Tibial nerve (tissue), 4 donors: Measurements from ENCODE around the gene CTDSP2. TPM values are rescaled to one million over a fixed set of nuclear protein-coding genes. Genes with fewer than 3 reads are reported as not detected.
A peak's percentile ranks its signal among the peaks of the same experiment; 100 is the strongest.

Source experiments
- DNase-seq, 2 donors: peaks; one replicate each; pipeline ENCODE4 v3.0.0-alpha.2; 2019; ENCODE audit warnings: low spot score in 2 of 2
- H3K27ac ChIP-seq, 4 donors: fragments of 200-600 bp; sonication (generic) in 3 of 4; one replicate each; pipeline ENCODE4 v1.5.1; 2017 to 2019; ENCODE audit warnings: mild to moderate bottlenecking in 1 of 4
- H3K27me3 ChIP-seq, 2 donors: fragments of 200-600 bp; sonication (generic) in 1 of 2; one replicate each; pipeline versions ENCODE4 v1.5.1 to v1.6.0; 2017 to 2019
- H3K36me3 ChIP-seq, 3 donors: fragments of 200-600 bp; sonication (generic); one replicate each; pipeline ENCODE4 v1.5.1; 2018 to 2019
- H3K4me1 ChIP-seq, 4 donors: fragments of 200-600 bp; sonication (generic) in 3 of 4; one replicate each; pipeline ENCODE4 v1.5.1; 2017 to 2019
- H3K4me3 ChIP-seq, 4 donors: fragments of 200-600 bp; sonication (generic) in 3 of 4; one replicate each; pipeline ENCODE4 v1.5.1; 2017 to 2019; ENCODE audit warnings: mild to moderate bottlenecking in 1 of 4, moderate library complexity in 1 of 4
- H3K9me3 ChIP-seq, 4 donors: fragments of 200-600 bp; sonication (generic) in 3 of 4; one replicate each; pipeline ENCODE4 v1.5.1; 2017 to 2019
- EP300 ChIP-seq, 2 donors: sonication (generic); formaldehyde crosslinking; IDR thresholded peaks; one replicate each; pipeline ENCODE4 v1.6.1; 2017; ENCODE audit warnings: antibody characterized with exemption in 2 of 2, mild to moderate bottlenecking in 1 of 2
- POLR2A ChIP-seq, 2 donors: fragments of 450-650 bp; IDR thresholded peaks; one replicate each; pipeline ENCODE4 v1.6.1; 2017; ENCODE audit warnings: antibody characterized with exemption in 2 of 2, mild to moderate bottlenecking in 2 of 2, moderate library complexity in 2 of 2
- WGBS, 2 donors: methylation state at CpG; one replicate each; pipeline ENCODE4 v1.1.5; 2018; 5-methylcytosine and 5-hydroxymethylcytosine counted together
- total RNA-seq, 4 donors: library from RNA; depleted of rRNA; stranded (reverse); fragments of >200 nt; gene quantifications; one replicate each; pipeline ENCODE4 v1.1.0, GENCODE V29; 2016
- TF ChIP-seq, protein P1 (sequence below), 5 experiments: fragments of 200-600 bp in 3 of 5; fragments of 450-650 bp in 2 of 5; sonication (generic) in 3 of 5; IDR thresholded peaks; one replicate each; pipeline ENCODE4 v1.5.1; 2016 to 2019; ENCODE audit warnings: antibody characterized with exemption in 5 of 5, mild to moderate bottlenecking in 3 of 5, moderate library complexity in 2 of 5

CTDSP2 gene
- total RNA-seq, 4 donors from 2014 or later: 117 to 141 (median 123) TPM

- Histone ChIP-seq H3K4me1 (peaks cover 0 to 26% (median 6%) of the 10 kb centered on the region in 4 donors), H3K27me3 (no peaks in the 10 kb centered on the region), H3K9me3 (no peaks in the 10 kb centered on the region), H3K4me3 (peak overlapping the region in 1 of 4 donors; percentile 73), H3K36me3 (peaks cover 0 to 65% (median 3%) of the 10 kb centered on the region in 3 donors), H3K27ac (no peak overlapping the region)
- DNase-seq: no peak
- 92 to 94% methylated on average over 11 of the region's 11 CpGs for WGBS, 2 donors
- TF ChIP-seq EP300 (IDR thresholded peaks at IDR 0.05): no peak
- no peak for TF ChIP-seq POLR2A (IDR thresholded peaks at IDR 0.05)
- TF ChIP-seq, protein P1, sequence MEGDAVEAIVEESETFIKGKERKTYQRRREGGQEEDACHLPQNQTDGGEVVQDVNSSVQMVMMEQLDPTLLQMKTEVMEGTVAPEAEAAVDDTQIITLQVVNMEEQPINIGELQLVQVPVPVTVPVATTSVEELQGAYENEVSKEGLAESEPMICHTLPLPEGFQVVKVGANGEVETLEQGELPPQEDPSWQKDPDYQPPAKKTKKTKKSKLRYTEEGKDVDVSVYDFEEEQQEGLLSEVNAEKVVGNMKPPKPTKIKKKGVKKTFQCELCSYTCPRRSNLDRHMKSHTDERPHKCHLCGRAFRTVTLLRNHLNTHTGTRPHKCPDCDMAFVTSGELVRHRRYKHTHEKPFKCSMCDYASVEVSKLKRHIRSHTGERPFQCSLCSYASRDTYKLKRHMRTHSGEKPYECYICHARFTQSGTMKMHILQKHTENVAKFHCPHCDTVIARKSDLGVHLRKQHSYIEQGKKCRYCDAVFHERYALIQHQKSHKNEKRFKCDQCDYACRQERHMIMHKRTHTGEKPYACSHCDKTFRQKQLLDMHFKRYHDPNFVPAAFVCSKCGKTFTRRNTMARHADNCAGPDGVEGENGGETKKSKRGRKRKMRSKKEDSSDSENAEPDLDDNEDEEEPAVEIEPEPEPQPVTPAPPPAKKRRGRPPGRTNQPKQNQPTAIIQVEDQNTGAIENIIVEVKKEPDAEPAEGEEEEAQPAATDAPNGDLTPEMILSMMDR (IDR thresholded peaks at IDR 0.05): no peak
These were observed 62.7 kb downstream of the CTDSP2 start for GRCh38 chr12:57783861-57784260.

- WGBS, 2 donors: 81 to 83% methylated on average over 12 of the region's 12 CpGs
- TF ChIP-seq, protein P1 (IDR thresholded peaks at IDR 0.05): no peak
- TF ChIP-seq EP300 (IDR thresholded peaks at IDR 0.05) (no peak), POLR2A (IDR thresholded peaks at IDR 0.05) (no peak)
- peaks cover 0 to 26% (median 6%) of the 10 kb centered on the region in 4 donors for H3K4me1 ChIP-seq
- no peaks in the 10 kb centered on the region for H3K27me3 ChIP-seq
- no peak for DNase-seq
- no peaks in the 10 kb centered on the region for H3K9me3 ChIP-seq
- H3K36me3 ChIP-seq: peaks cover 0 to 63% (median 3%) of the 10 kb centered on the region in 3 donors
- peak overlapping the region; percentile 73 to 96 (median 82) for H3K4me3 ChIP-seq
- peak overlapping the region in 1 of 4 donors; percentile 81 for H3K27ac ChIP-seq
These were observed 63.1 kb downstream of the CTDSP2 start for GRCh38 chr12:57783466-57783801.

DNA sequence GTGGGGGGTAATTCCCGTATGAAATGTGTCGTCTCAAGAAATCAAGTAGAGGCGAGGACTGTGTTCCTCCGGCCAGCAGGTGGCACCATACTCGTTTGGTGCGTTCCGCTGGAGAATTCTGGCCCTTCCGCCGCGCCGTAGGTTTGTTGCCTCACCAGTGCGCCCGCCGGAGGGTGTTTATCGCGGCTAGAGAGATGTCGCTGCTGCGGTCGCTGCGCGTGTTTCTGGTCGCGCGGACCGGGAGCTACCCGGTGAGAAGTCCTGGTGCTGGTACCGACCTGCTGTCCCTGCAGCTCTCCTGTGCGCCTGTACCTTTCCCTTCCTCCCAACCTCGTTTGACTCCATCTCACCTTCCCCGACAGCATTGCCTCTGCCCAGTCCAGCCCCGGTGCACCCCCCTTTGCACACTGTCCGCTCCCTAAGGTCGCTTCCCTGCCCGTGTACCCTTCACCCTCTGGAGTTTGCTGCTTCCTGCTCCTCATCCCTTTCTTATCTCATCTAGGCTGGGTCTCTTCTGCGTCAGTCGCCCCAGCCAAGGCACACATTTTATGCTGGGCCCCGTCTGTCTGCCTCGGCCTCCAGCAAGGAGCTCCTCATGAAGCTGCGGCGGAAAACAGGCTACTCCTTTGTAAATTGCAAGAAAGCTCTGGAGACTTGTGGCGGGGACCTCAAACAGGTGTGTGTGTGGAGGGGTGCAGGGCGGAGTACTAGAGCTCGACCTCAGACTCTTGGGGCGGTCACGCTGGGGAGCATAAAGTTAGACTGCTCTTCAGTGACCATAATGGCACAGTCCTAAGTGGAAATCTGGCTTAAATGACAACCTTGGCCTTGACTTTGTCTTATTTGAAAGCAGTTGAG, 63.7 kb downstream of the CTDSP2 start, which contains the start of gene TSFM:
TSS of gene TSFM (plus strand) at position 180 of the 858 bp plus-strand sequence. CDS start at position 195, 15 bp downstream.
- peak; percentile 95 to 99 for DNase-seq
- peaks cover 0 to 57% (median 3%) of the 10 kb centered on the region in 3 donors for H3K36me3 ChIP-seq
- H3K27ac ChIP-seq: peak within 1 kb of the TSS; percentile 11 to 81 (median 78)
- WGBS, 2 donors: 1 to 2% methylated on average over 45 of the region's 45 CpGs
- no peaks in the 10 kb centered on the region for H3K9me3 ChIP-seq
- H3K27me3 ChIP-seq: no peaks in the 10 kb centered on the region
- peak within 1 kb of the TSS; percentile 73 to 96 (median 82) for H3K4me3 ChIP-seq
- TF ChIP-seq POLR2A (IDR thresholded peaks at IDR 0.05) (peak; percentile 11 to 55), EP300 (IDR thresholded peaks at IDR 0.05) (peak; percentile 80 to 98)
- TF ChIP-seq, protein P1 (IDR thresholded peaks at IDR 0.05): peak; percentile 85 to 98 (median 94)
- H3K4me1 ChIP-seq: peaks cover 0 to 26% (median 6%) of the 10 kb centered on the region in 4 donors

GRCh38 chr12:57782243-57782607, 64.3 kb downstream of the CTDSP2 start:
- 24% methylated on average over 4 of the region's 4 CpGs for WGBS, 2 donors
- DNase-seq: no peak

More at GRCh38 chr12:57782243-57782607, 64.3 kb downstream of the CTDSP2 start:
- Histone ChIP-seq H3K27me3 (no peaks in the 10 kb centered on the region), H3K36me3 (peaks cover 0 to 55% (median 3%) of the 10 kb centered on the region in 3 donors), H3K9me3 (no peaks in the 10 kb centered on the region), H3K27ac (peak overlapping the region in 1 of 4 donors; percentile 81), H3K4me1 (peaks cover 0 to 26% (median 6%) of the 10 kb centered on the region in 4 donors), H3K4me3 (peak overlapping the region; percentile 73 to 96 (median 82))
- TF ChIP-seq EP300 (IDR thresholded peaks at IDR 0.05) (no peak), POLR2A (IDR thresholded peaks at IDR 0.05) (no peak)
- TF ChIP-seq, protein P1 (IDR thresholded peaks at IDR 0.05): no peak
